Immature natural killer cell (primary cell): ENCODE measurements around the gene TDRD7. TPM values are rescaled to one million over a fixed set of nuclear protein-coding genes. Genes with fewer than 3 reads are reported as not detected.

Experiments used
- DNase-seq, 3 donors: peaks; one replicate each; pipeline ENCODE4 v3.0.0; 2022; ENCODE audit warnings: mixed read lengths in 1 of 3
- H3K27ac Mint-ChIP-seq, 6 donors: one replicate each; pipeline ENCODE4 v1.8.0; 2020; ENCODE audit warnings: mixed read lengths in 6 of 6, mild to moderate bottlenecking in 5 of 6, inconsistent platforms in 4 of 6, moderate library complexity in 3 of 6
- H3K27me3 Mint-ChIP-seq, 3 donors: one replicate each; pipeline ENCODE4 v1.8.0; 2020 to 2021; ENCODE audit warnings: low read depth in 3 of 3, mild to moderate bottlenecking in 3 of 3, mixed read lengths in 3 of 3, moderate library complexity in 3 of 3, inconsistent platforms in 1 of 3
- H3K36me3 Mint-ChIP-seq, 3 donors: one replicate each; pipeline ENCODE4 v1.8.0; 2020; ENCODE audit warnings: mixed read lengths in 3 of 3, inconsistent platforms in 2 of 3, mild to moderate bottlenecking in 2 of 3
- H3K4me1 Mint-ChIP-seq, 2 donors: one replicate each; pipeline ENCODE4 v1.8.0; 2020; ENCODE audit warnings: inconsistent platforms in 2 of 2, mild to moderate bottlenecking in 2 of 2, mixed read lengths in 2 of 2, moderate library complexity in 1 of 2
- H3K4me3 Mint-ChIP-seq, 5 donors: one replicate each; pipeline ENCODE4 v1.8.0; 2020; ENCODE audit warnings: mild to moderate bottlenecking in 5 of 5, mixed read lengths in 5 of 5, inconsistent platforms in 3 of 5, moderate library complexity in 3 of 5
- H3K9me3 Mint-ChIP-seq, 6 donors: one replicate each; pipeline ENCODE4 v1.8.0; 2020; ENCODE audit warnings: mild to moderate bottlenecking in 6 of 6, mixed read lengths in 6 of 6, inconsistent platforms in 4 of 6, moderate library complexity in 3 of 6
- polyA plus RNA-seq, 3 donors: library from polyadenylated mRNA; unstranded; fragments of 300-500 nt; fragmentation: Illumina TruSeq; gene quantifications; one replicate each; pipeline ENCODE4 v1.2.3, GENCODE V29; 2021

The TDRD7 gene
- polyA plus RNA-seq, 3 donors from 2014 or later: 6.9 to 9.4 (median 8.4) TPM

- no peak for DNase-seq
- Mint-ChIP-seq H3K27ac (no peak overlapping the region), H3K4me1 (no peaks in the 10 kb centered on the region), H3K9me3 (no peaks in the 10 kb centered on the region), H3K27me3 (peaks cover 7 to 14% (median 9%) of the 10 kb centered on the region in 3 donors), H3K4me3 (no peak overlapping the region), H3K36me3 (no peaks in the 10 kb centered on the region)
These were observed 102.6 kb downstream of the TDRD7 start for GRCh38 chr9:97514531-97514930.

DNA sequence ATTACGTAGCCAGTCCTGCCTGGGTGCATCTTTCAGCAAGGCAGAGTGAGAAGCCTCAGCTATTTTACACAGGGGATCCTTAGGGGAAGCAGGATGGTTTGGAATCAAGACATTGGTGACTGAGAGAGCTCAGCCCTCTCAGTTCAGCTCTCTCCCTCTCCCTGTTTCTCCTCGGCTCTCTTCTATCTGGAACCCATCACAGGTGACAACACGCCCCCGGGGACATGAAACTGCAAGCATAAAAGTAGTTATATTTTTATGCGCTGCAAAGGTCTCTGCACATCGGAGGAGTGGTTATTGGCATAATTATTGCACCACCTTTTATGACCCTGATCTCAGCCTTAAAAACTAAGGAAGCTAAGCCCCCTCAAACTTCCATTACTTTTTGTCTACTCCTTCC, 103.8 kb downstream of the TDRD7 start:
- no peaks in the 10 kb centered on the region for H3K4me1 Mint-ChIP-seq
- H3K9me3 Mint-ChIP-seq: no peaks in the 10 kb centered on the region
- H3K36me3 Mint-ChIP-seq: no peaks in the 10 kb centered on the region
- DNase-seq: no peak
- no peak overlapping the region for H3K27ac Mint-ChIP-seq
- peaks cover 7 to 14% (median 9%) of the 10 kb centered on the region in 3 donors for H3K27me3 Mint-ChIP-seq
- no peak overlapping the region for H3K4me3 Mint-ChIP-seq

- no peak for DNase-seq
- no peaks in the 10 kb centered on the region for H3K9me3 Mint-ChIP-seq
- H3K27ac Mint-ChIP-seq: no peak overlapping the region
- H3K4me1 Mint-ChIP-seq: no peaks in the 10 kb centered on the region
- H3K36me3 Mint-ChIP-seq: no peaks in the 10 kb centered on the region
- no peak overlapping the region for H3K4me3 Mint-ChIP-seq
- peaks cover 7 to 14% (median 9%) of the 10 kb centered on the region in 3 donors for H3K27me3 Mint-ChIP-seq
These were observed 104.2 kb downstream of the TDRD7 start for GRCh38 chr9:97516111-97516510.

DNA sequence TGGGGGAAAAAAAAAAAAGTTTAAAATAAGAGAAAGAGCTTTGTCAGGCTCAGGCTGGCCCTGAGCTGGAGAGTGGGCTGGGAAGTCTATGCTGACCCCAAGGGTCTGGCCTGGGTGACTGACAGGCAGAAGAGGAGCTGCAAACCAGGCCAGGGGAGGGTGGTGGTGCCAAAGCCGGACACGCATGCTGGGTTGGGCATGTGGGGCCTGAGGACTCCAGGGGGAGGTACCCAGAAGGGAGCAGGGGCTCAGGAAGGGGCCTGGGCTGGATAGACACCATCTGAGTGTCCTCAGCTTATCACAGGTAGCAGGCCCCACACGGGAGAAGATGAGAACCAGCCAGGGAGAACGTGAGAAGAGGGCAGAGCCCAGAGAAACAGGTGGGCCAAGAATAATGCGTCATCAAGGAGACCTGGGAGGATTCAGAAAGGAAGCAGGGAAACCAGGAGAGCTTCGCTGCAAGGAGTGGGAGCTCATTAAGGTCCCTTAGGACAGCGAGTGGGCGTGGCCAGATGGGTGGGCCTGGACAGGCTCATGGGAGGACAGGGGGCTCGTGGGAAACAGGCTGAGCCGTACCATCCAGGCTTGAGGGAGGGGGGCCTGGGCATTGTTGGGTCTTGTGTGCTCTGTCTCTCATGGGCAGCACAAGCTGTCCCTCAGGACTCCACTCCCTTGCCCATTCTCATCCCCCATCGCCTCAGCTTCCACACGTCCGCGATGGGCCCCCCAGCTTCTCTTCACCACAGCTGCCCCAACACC, 105.6 kb downstream of the TDRD7 start:
- H3K36me3 Mint-ChIP-seq: no peaks in the 10 kb centered on the region
- H3K27ac Mint-ChIP-seq: no peak overlapping the region
- no peaks in the 10 kb centered on the region for H3K4me1 Mint-ChIP-seq
- peaks cover 7 to 14% (median 9%) of the 10 kb centered on the region in 3 donors for H3K27me3 Mint-ChIP-seq
- no peak for DNase-seq
- no peak overlapping the region for H3K4me3 Mint-ChIP-seq
- H3K9me3 Mint-ChIP-seq: no peaks in the 10 kb centered on the region

GRCh38 chr9:97518166-97518908, 106.4 kb downstream of the TDRD7 start:
- Mint-ChIP-seq H3K27me3 (peaks cover 7 to 14% (median 9%) of the 10 kb centered on the region in 3 donors), H3K4me3 (no peak overlapping the region), H3K4me1 (no peaks in the 10 kb centered on the region), H3K9me3 (no peaks in the 10 kb centered on the region), H3K36me3 (no peaks in the 10 kb centered on the region), H3K27ac (no peak overlapping the region)
- DNase-seq: no peak

- no peaks in the 10 kb centered on the region for H3K36me3 Mint-ChIP-seq
- H3K4me1 Mint-ChIP-seq: no peaks in the 10 kb centered on the region
- no peaks in the 10 kb centered on the region for H3K9me3 Mint-ChIP-seq
- no peak overlapping the region for H3K27ac Mint-ChIP-seq
- H3K4me3 Mint-ChIP-seq: no peak overlapping the region
- H3K27me3 Mint-ChIP-seq: peaks cover 7 to 14% (median 9%) of the 10 kb centered on the region in 3 donors
- DNase-seq: no peak
These were observed 107.0 kb downstream of the TDRD7 start for GRCh38 chr9:97518909-97519307.

GRCh38 chr9:97519441-97519970, 107.6 kb downstream of the TDRD7 start:
- H3K36me3 Mint-ChIP-seq: no peaks in the 10 kb centered on the region
- no peak overlapping the region for H3K4me3 Mint-ChIP-seq
- H3K27me3 Mint-ChIP-seq: peaks cover 7 to 16% (median 9%) of the 10 kb centered on the region in 3 donors

GRCh38 chr9:97521576-97522333, 109.9 kb downstream of the TDRD7 start:
- Mint-ChIP-seq H3K27ac (no peak overlapping the region), H3K4me1 (no peaks in the 10 kb centered on the region), H3K36me3 (no peaks in the 10 kb centered on the region), H3K9me3 (no peaks in the 10 kb centered on the region), H3K4me3 (no peak overlapping the region), H3K27me3 (peaks cover 2 to 13% (median 10%) of the 10 kb centered on the region in 3 donors)
- DNase-seq: no peak

More at GRCh38 chr9:97519441-97519970, 107.6 kb downstream of the TDRD7 start:
- Mint-ChIP-seq H3K4me1 (no peaks in the 10 kb centered on the region), H3K9me3 (no peaks in the 10 kb centered on the region), H3K27ac (no peak overlapping the region)
- DNase-seq: no peak

- H3K27ac Mint-ChIP-seq: no peak overlapping the region
These were observed 112.5 kb downstream of the TDRD7 start for GRCh38 chr9:97524424-97524823.

DNA sequence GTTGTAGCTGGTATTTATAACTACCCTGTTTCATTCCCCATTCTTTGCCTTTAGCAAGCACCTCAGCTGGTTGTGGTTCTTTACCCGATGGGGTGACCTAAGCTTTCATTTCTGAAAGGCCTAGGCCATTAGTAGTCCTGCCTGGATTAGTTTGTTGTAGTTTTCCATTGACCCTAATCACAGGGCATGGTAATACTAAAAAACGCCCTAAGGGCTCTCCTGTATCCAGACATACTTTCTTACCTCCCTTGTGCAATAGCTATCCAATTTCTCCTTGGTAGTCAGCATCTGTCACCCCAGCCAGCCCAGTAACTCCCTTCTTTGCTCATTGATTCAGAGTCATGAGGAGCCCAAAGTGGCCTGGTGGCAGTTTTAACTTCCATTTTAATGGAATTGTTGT, 113.6 kb downstream of the TDRD7 start:
- Mint-ChIP-seq H3K4me3 (no peak overlapping the region), H3K36me3 (no peaks in the 10 kb centered on the region), H3K9me3 (no peaks in the 10 kb centered on the region), H3K27me3 (peaks cover 0 to 5% (median 1%) of the 10 kb centered on the region in 3 donors), H3K27ac (no peak overlapping the region), H3K4me1 (no peaks in the 10 kb centered on the region)
- DNase-seq: no peak

More at GRCh38 chr9:97524424-97524823, 112.5 kb downstream of the TDRD7 start:
- H3K4me1 Mint-ChIP-seq: no peaks in the 10 kb centered on the region
- H3K9me3 Mint-ChIP-seq: no peaks in the 10 kb centered on the region
- H3K27me3 Mint-ChIP-seq: peaks cover 0 to 6% (median 1%) of the 10 kb centered on the region in 3 donors
- H3K4me3 Mint-ChIP-seq: no peak overlapping the region
- no peaks in the 10 kb centered on the region for H3K36me3 Mint-ChIP-seq
- DNase-seq: no peak

- no peak for DNase-seq
- Mint-ChIP-seq H3K27ac (no peak overlapping the region), H3K9me3 (no peaks in the 10 kb centered on the region), H3K27me3 (peaks cover 0 to 5% (median 1%) of the 10 kb centered on the region in 3 donors), H3K4me3 (no peak overlapping the region), H3K4me1 (no peaks in the 10 kb centered on the region), H3K36me3 (no peaks in the 10 kb centered on the region)
These were observed 115.1 kb downstream of the TDRD7 start for GRCh38 chr9:97526895-97527575.

- H3K36me3 Mint-ChIP-seq: no peaks in the 10 kb centered on the region
- H3K9me3 Mint-ChIP-seq: no peaks in the 10 kb centered on the region
- DNase-seq: no peak
- H3K4me1 Mint-ChIP-seq: no peaks in the 10 kb centered on the region
- H3K27me3 Mint-ChIP-seq: peaks cover 1 to 5% (median 2%) of the 10 kb centered on the region in 3 donors
- H3K4me3 Mint-ChIP-seq: no peak overlapping the region
- no peak overlapping the region for H3K27ac Mint-ChIP-seq
These were observed 116.0 kb downstream of the TDRD7 start for GRCh38 chr9:97527626-97528528.
